CD14-positive monocyte (primary cell): ENCODE measurements around the gene TUSC2. TPM values are rescaled to one million over a fixed set of nuclear protein-coding genes. Genes with fewer than 3 reads are reported as not detected.

Experiments used
- DNase-seq, 3 donors: peaks; one replicate each; pipeline ENCODE4 v3.0.0-alpha.2; 2011 to 2022
- H2AFZ ChIP-seq: 2 replicates; pipeline ENCODE4 v1.6.0; 2012; ENCODE audit warnings: mild to moderate bottlenecking, low read depth, low read length, inconsistent platforms; ENCODE audit not compliant: insufficient read depth, poor library complexity, severe bottlenecking
- H3K27ac ChIP-seq, 2 donors: 1 replicate in 1 of 2; 2 replicates in 1 of 2; pipeline ENCODE4 v1.5.1; 2012 to 2013; ENCODE audit warnings: low read length in 2 of 2, control low read depth in 1 of 2, inconsistent platforms in 1 of 2, low read depth in 1 of 2, mild to moderate bottlenecking in 1 of 2
- H3K27me3 ChIP-seq, 2 donors: one replicate each; pipeline versions ENCODE4 v1.6.0 to v1.6.1; 2011 to 2013; ENCODE audit warnings: low read length in 2 of 2; ENCODE audit not compliant: control insufficient read depth in 2 of 2, insufficient read depth in 2 of 2
- H3K36me3 ChIP-seq, 2 donors: replicated peaks in 1 of 2; 1 replicate in 1 of 2; 2 replicates in 1 of 2; pipeline versions ENCODE4 v1.5.1 to v1.6.1; 2012 to 2013; ENCODE audit warnings: low read length in 2 of 2, control low read depth in 1 of 2, inconsistent platforms in 1 of 2, mild to moderate bottlenecking in 1 of 2; ENCODE audit not compliant: insufficient read depth in 2 of 2, control insufficient read depth in 1 of 2
- H3K4me1 ChIP-seq, 2 donors: 1 replicate in 1 of 2; 2 replicates in 1 of 2; pipeline versions ENCODE4 v1.5.1 to v1.6.1; 2012 to 2013; ENCODE audit warnings: low read length in 2 of 2, control low read depth in 1 of 2, inconsistent platforms in 1 of 2, mild to moderate bottlenecking in 1 of 2, moderate library complexity in 1 of 2; ENCODE audit not compliant: insufficient read depth in 2 of 2, control insufficient read depth in 1 of 2
- H3K4me2 ChIP-seq: replicated peaks from 2 replicates; pipeline ENCODE3; 2012; ENCODE audit warnings: low read length, moderate library complexity, mild to moderate bottlenecking; ENCODE audit not compliant: poor library complexity, severe bottlenecking; ENCODE audit errors: extremely low read depth
- H3K4me3 ChIP-seq, 3 experiments: fragments of 200-600 bp in 1 of 3; sonication (generic) in 1 of 3; replicated peaks in 1 of 3; 1 replicate in 2 of 3; 2 replicates in 1 of 3; pipeline ENCODE4 v1.5.1; 2011 to 2013; ENCODE audit warnings: low read length in 3 of 3, mild to moderate bottlenecking in 3 of 3, control low read depth in 2 of 3, low read depth in 2 of 3, inconsistent platforms in 1 of 3, moderate library complexity in 1 of 3
- H3K79me2 ChIP-seq: 2 replicates; pipeline ENCODE4 v1.6.0; 2012; ENCODE audit warnings: mild to moderate bottlenecking, control low read depth, inconsistent platforms, low read length, moderate library complexity; ENCODE audit not compliant: insufficient read depth
- H3K9ac ChIP-seq: 2 replicates; pipeline ENCODE4 v1.6.0; 2017; ENCODE audit warnings: low read length, mild to moderate bottlenecking; ENCODE audit not compliant: insufficient read depth, poor library complexity, severe bottlenecking
- H3K9me3 ChIP-seq, 2 donors: replicated peaks in 1 of 2; 1 replicate in 1 of 2; 2 replicates in 1 of 2; pipeline versions ENCODE4 v1.5.1 to v1.6.1; 2012 to 2013; ENCODE audit warnings: low read length in 2 of 2, control low read depth in 1 of 2; ENCODE audit not compliant: control insufficient read depth in 1 of 2, insufficient read depth in 1 of 2
- H4K20me1 ChIP-seq: 2 replicates; pipeline ENCODE4 v1.6.0; 2012; ENCODE audit warnings: mild to moderate bottlenecking, low read length, control low read depth, moderate library complexity; ENCODE audit not compliant: insufficient read depth
- H3K27ac Mint-ChIP-seq, 7 donors: one replicate each; pipeline ENCODE4 v1.8.0; 2020; ENCODE audit warnings: mild to moderate bottlenecking in 7 of 7, mixed read lengths in 7 of 7, moderate library complexity in 6 of 7, inconsistent platforms in 2 of 7
- H3K27me3 Mint-ChIP-seq, 3 donors: one replicate each; pipeline ENCODE4 v1.8.0; 2021 to 2022; ENCODE audit warnings: low read depth in 3 of 3, mild to moderate bottlenecking in 3 of 3, mixed read lengths in 3 of 3, moderate library complexity in 3 of 3, inconsistent platforms in 1 of 3
- H3K36me3 Mint-ChIP-seq, 2 donors: one replicate each; pipeline ENCODE4 v1.8.0; 2020; ENCODE audit warnings: mixed read lengths in 2 of 2, inconsistent platforms in 1 of 2, mild to moderate bottlenecking in 1 of 2
- H3K4me1 Mint-ChIP-seq: one replicate; pipeline ENCODE4 v1.8.0; 2020; ENCODE audit warnings: mild to moderate bottlenecking, mixed read lengths
- H3K4me3 Mint-ChIP-seq, 2 donors: one replicate each; pipeline ENCODE4 v1.8.0; 2020; ENCODE audit warnings: mild to moderate bottlenecking in 2 of 2, mixed read lengths in 2 of 2, moderate library complexity in 1 of 2
- H3K9me3 Mint-ChIP-seq, 7 donors: one replicate each; pipeline ENCODE4 v1.8.0; 2020 to 2022; ENCODE audit warnings: mixed read lengths in 7 of 7, mild to moderate bottlenecking in 6 of 7, moderate library complexity in 6 of 7, inconsistent platforms in 2 of 7
- CTCF ChIP-seq: fragments of 200-600 bp; IDR thresholded peaks from one replicate; pipeline ENCODE4 v1.8.0; 2022; ENCODE audit warnings: antibody characterized with exemption, mild to moderate bottlenecking
- WGBS: methylation state at CpG from one replicate; pipeline ENCODE4 v1.1.5; 2013; ENCODE audit warnings: missing lambda C conversion rate; ENCODE audit not compliant: insufficient coverage; 5-methylcytosine and 5-hydroxymethylcytosine counted together
- intact Hi-C, 2 donors: fragments of 100-400 bp; cut with micrococcal nuclease; formaldehyde crosslinking; loops; one replicate each; pipeline versions ENCODE4 v1.15.0 to v1.15.1; 2023
- polyA plus RNA-seq, 3 donors: library from polyadenylated mRNA; depleted of rRNA in 1 of 3; unstranded in 2 of 3; stranded (reverse) in 1 of 3; fragments of 300-500 nt in 2 of 3; fragments of >200 nt in 1 of 3; fragmentation: Illumina TruSeq in 2 of 3; gene quantifications; 1 replicate in 2 of 3; 2 replicates in 1 of 3; pipeline ENCODE4 v1.2.3, GENCODE V29; 2012 to 2021

The TUSC2 gene
- polyA plus RNA-seq, 3 donors: 22.6 to 55.7 (median 47.0) TPM

- DNase-seq: no peak
- Histone ChIP-seq H3K9me3 (no peaks in the 10 kb centered on the region), H2AFZ (no peak overlapping the region), H3K79me2 (peaks cover 21% of the 10 kb centered on the region), H3K27me3 (no peaks in the 10 kb centered on the region), H4K20me1 (no peaks in the 10 kb centered on the region), H3K27ac (peak overlapping the region; percentile 18 to 81), H3K4me2 (peak overlapping the region; percentile 87), H3K4me1 (peaks cover 52 to 62% of the 10 kb centered on the region in 2 donors), H3K4me3 (peak overlapping the region in 1 of 3 experiments; percentile 90), H3K36me3 (peaks cover 0 to 29% of the 10 kb centered on the region in 2 donors), H3K9ac (no peak overlapping the region)
- no peak for TF ChIP-seq CTCF
- H3K27me3 Mint-ChIP-seq: peaks cover 0 to 8% (median 2%) of the 10 kb centered on the region in 3 donors
- H3K36me3 Mint-ChIP-seq: peaks cover 22 to 35% of the 10 kb centered on the region in 2 donors
- H3K4me3 Mint-ChIP-seq: peak overlapping the region; percentile 66 to 85
- WGBS: 91% methylated on average over 11 of the region's 11 CpGs
- H3K4me1 Mint-ChIP-seq: peaks cover 60% of the 10 kb centered on the region
- intact Hi-C loops: no loop called here
- peak overlapping the region in 6 of 7 donors; percentile 15 to 92 (median 76) for H3K27ac Mint-ChIP-seq
- H3K9me3 Mint-ChIP-seq: no peaks in the 10 kb centered on the region
Measured at GRCh38 chr3:50318163-50318562, 9.9 kb downstream of the TUSC2 start.

- H3K4me3 ChIP-seq: no peak overlapping the region
- no peak overlapping the region for H2AFZ ChIP-seq
- Mint-ChIP-seq H3K27me3 (peaks cover 0 to 8% (median 2%) of the 10 kb centered on the region in 3 donors), H3K4me3 (no peak overlapping the region), H3K27ac (peak overlapping the region in 2 of 7 donors; percentile 32 to 35), H3K36me3 (peaks cover 22 to 35% of the 10 kb centered on the region in 2 donors), H3K4me1 (peaks cover 51% of the 10 kb centered on the region), H3K9me3 (no peaks in the 10 kb centered on the region)
- H3K36me3 ChIP-seq: peaks cover 0 to 29% of the 10 kb centered on the region in 2 donors
- H3K27me3 ChIP-seq: no peaks in the 10 kb centered on the region
- 50% methylated on average over 1 of the region's 6 CpGs for WGBS
- H3K27ac ChIP-seq: peak overlapping the region in 1 of 2 donors; percentile 22
- intact Hi-C loops: no loop called here
- H3K4me2 ChIP-seq: no peak overlapping the region
- TF ChIP-seq CTCF: no peak
- no peaks in the 10 kb centered on the region for H4K20me1 ChIP-seq
- no peaks in the 10 kb centered on the region for H3K9me3 ChIP-seq
- H3K9ac ChIP-seq: no peak overlapping the region
- H3K79me2 ChIP-seq: peaks cover 21% of the 10 kb centered on the region
- peaks cover 44 to 53% of the 10 kb centered on the region in 2 donors for H3K4me1 ChIP-seq
- no peak for DNase-seq
Measured at GRCh38 chr3:50317300-50317699, 10.7 kb downstream of the TUSC2 start.
